Neural cell (in vitro differentiated cells): ENCODE data around the gene GAP43. TPM values are rescaled to one million over a fixed set of nuclear protein-coding genes. Genes with fewer than 3 reads are reported as not detected.

Experiments
- H2AFZ ChIP-seq: fragments of 200-600, 300-800 bp; sonication (generic), shearing (Covaris generic); 2 replicates; pipeline ENCODE4 v1.6.0; 2014; ENCODE audit warnings: low read depth, mild to moderate bottlenecking, antibody characterized with exemption, low read length, moderate library complexity
- H3F3A ChIP-seq: fragments of 200-600 bp; shearing (Covaris generic); 2 replicates; pipeline ENCODE4 v1.6.1; 2016; ENCODE audit warnings: mild to moderate bottlenecking, moderate library complexity, mixed read lengths, antibody characterized with exemption, low read length; ENCODE audit not compliant: insufficient read depth, poor library complexity, severe bottlenecking
- H3K27ac ChIP-seq: fragments of 200-600, 300-800 bp; sonication (generic), shearing (Covaris generic); 2 replicates; pipeline ENCODE4 v1.5.1; 2014; ENCODE audit warnings: mild to moderate bottlenecking, low read length, moderate library complexity
- H3K27me3 ChIP-seq: fragments of 300-800, 200-600 bp; sonication (generic), shearing (Covaris generic); 2 replicates; pipeline ENCODE4 v1.6.0; 2014; ENCODE audit warnings: mild to moderate bottlenecking, low read depth, low read length, moderate library complexity; ENCODE audit not compliant: insufficient read depth
- H3K36me3 ChIP-seq: fragments of 300-800, 200-600 bp; sonication (generic), shearing (Covaris generic); 2 replicates; pipeline ENCODE4 v1.5.1; 2014; ENCODE audit warnings: mild to moderate bottlenecking, antibody characterized with exemption, low read length, moderate library complexity; ENCODE audit not compliant: insufficient read depth
- H3K4me2 ChIP-seq: fragments of 300-800, 200-600 bp; sonication (generic), shearing (Covaris generic); 2 replicates; pipeline ENCODE4 v1.6.0; 2014; ENCODE audit warnings: mild to moderate bottlenecking, low read length
- H3K4me3 ChIP-seq: fragments of 300-800, 200-600 bp; sonication (generic), shearing (Covaris generic); 2 replicates; pipeline ENCODE4 v1.5.1; 2014; ENCODE audit warnings: mild to moderate bottlenecking, low read length, moderate library complexity
- H3K79me2 ChIP-seq: fragments of 200-600 bp; shearing (Covaris generic); replicated peaks from 2 replicates; pipeline ENCODE4 v1.6.0; 2014; ENCODE audit warnings: mild to moderate bottlenecking, low read length, moderate library complexity; ENCODE audit not compliant: insufficient read depth
- H3K9ac ChIP-seq: fragments of 300-800, 200-600 bp; sonication (generic), shearing (Covaris generic); 2 replicates; pipeline ENCODE4 v1.6.1; 2016; ENCODE audit warnings: mild to moderate bottlenecking, low read length, mixed read lengths
- H3K9me2 ChIP-seq: fragments of 200-600 bp; shearing (Covaris generic); 2 replicates; pipeline ENCODE4 v1.6.1; 2016; ENCODE audit warnings: mild to moderate bottlenecking, low read length, mixed read lengths; ENCODE audit not compliant: insufficient read depth
- H3K9me3 ChIP-seq: fragments of 200-600, 300-800 bp; sonication (generic), shearing (Covaris generic); 2 replicates; pipeline ENCODE4 v1.6.1; 2016; ENCODE audit warnings: mild to moderate bottlenecking, mixed run types, low read length, moderate library complexity, mixed read lengths
- H4K20me1 ChIP-seq: fragments of 200-600 bp; shearing (Covaris generic); 2 replicates; pipeline ENCODE4 v1.6.1; 2016; ENCODE audit warnings: mild to moderate bottlenecking, mixed run types; ENCODE audit not compliant: insufficient read depth
- CTCF ChIP-seq: fragments of 450-650 bp; IDR thresholded peaks from 2 replicates; pipeline ENCODE4 v1.5.1; 2014; ENCODE audit warnings: antibody characterized with exemption, mild to moderate bottlenecking, moderate library complexity; ENCODE audit not compliant: poor library complexity, severe bottlenecking
- EP300 ChIP-seq: fragments of 450-650 bp; conservative IDR thresholded peaks from 2 replicates; pipeline ENCODE4 v1.6.1; 2014; ENCODE audit warnings: antibody characterized with exemption, mild to moderate bottlenecking, moderate library complexity; ENCODE audit not compliant: poor library complexity, severe bottlenecking
- MXI1 ChIP-seq: fragments of 450-650 bp; conservative IDR thresholded peaks from 2 replicates; pipeline ENCODE4 v1.6.1; 2014; ENCODE audit warnings: antibody characterized with exemption, mild to moderate bottlenecking; ENCODE audit not compliant: poor library complexity, severe bottlenecking
- POLR2AphosphoS5 ChIP-seq: IDR thresholded peaks from 2 replicates; pipeline ENCODE4 v1.6.1; 2012
- RAD21 ChIP-seq: fragments of 450-650 bp; conservative IDR thresholded peaks from 2 replicates; pipeline ENCODE4 v1.6.1; 2014; ENCODE audit warnings: antibody characterized with exemption, mild to moderate bottlenecking, moderate library complexity
- REST ChIP-seq: IDR thresholded peaks from 2 replicates; pipeline ENCODE4 v1.6.1; 2012; ENCODE audit warnings: borderline replicate concordance
- SMC3 ChIP-seq: fragments of 450-650 bp; conservative IDR thresholded peaks from 2 replicates; pipeline ENCODE4 v1.6.1; 2014; ENCODE audit warnings: antibody characterized with exemption, mild to moderate bottlenecking, moderate library complexity; ENCODE audit not compliant: poor library complexity
- TAF1 ChIP-seq: IDR thresholded peaks from 2 replicates; pipeline ENCODE4 v1.6.1; 2012; ENCODE audit warnings: low read depth
- polyA plus RNA-seq: library from polyadenylated mRNA; depleted of rRNA; stranded (reverse); fragments of >200 nt; gene quantifications from 2 replicates; pipeline ENCODE4 v1.2.3, GENCODE V29; 2014

Gene GAP43
- polyA plus RNA-seq, 1 donor from 2014 or later: 1,327 TPM

- Histone ChIP-seq H3K4me3 (peak overlapping the region; percentile 53), H4K20me1 (peaks cover 6% of the 10 kb centered on the region), H3K9ac (peak overlapping the region; percentile 6), H3K9me2 (no peaks in the 10 kb centered on the region), H2AFZ (no peak overlapping the region), H3K27me3 (no peaks in the 10 kb centered on the region), H3K36me3 (peaks cover 3% of the 10 kb centered on the region), H3K27ac (peak overlapping the region; percentile 74), H3K4me2 (peak overlapping the region; percentile 42), H3K79me2 (peaks cover 72% of the 10 kb centered on the region), H3K9me3 (no peaks in the 10 kb centered on the region), H3F3A (peaks cover 20% of the 10 kb centered on the region)
- TF ChIP-seq REST: peak; percentile 38
- peak; percentile 15 for TF ChIP-seq CTCF
- no peak for TF ChIP-seq RAD21
- no peak for TF ChIP-seq TAF1
- peak; percentile 68 for TF ChIP-seq EP300
- peak; percentile 93 for TF ChIP-seq MXI1
- TF ChIP-seq SMC3: peak; percentile 42
These were observed 75.7 kb downstream of the GAP43 start for GRCh38 chr3:115698851-115699591.

GRCh38 chr3:115699706-115700105, 76.4 kb downstream of the GAP43 start:
- Histone ChIP-seq H3K9me3 (no peaks in the 10 kb centered on the region), H3K4me3 (peak overlapping the region; percentile 53), H3K27me3 (no peaks in the 10 kb centered on the region), H3K9ac (peak overlapping the region; percentile 6), H3K9me2 (no peaks in the 10 kb centered on the region), H3F3A (peaks cover 14% of the 10 kb centered on the region), H3K36me3 (peaks cover 6% of the 10 kb centered on the region), H4K20me1 (peaks cover 6% of the 10 kb centered on the region), H3K4me2 (peak overlapping the region; percentile 42), H3K79me2 (peaks cover 73% of the 10 kb centered on the region), H3K27ac (peak overlapping the region; percentile 74), H2AFZ (no peak overlapping the region)
- TF ChIP-seq MXI1: no peak
- TF ChIP-seq POLR2AphosphoS5: no peak
- TF ChIP-seq TAF1: no peak
- no peak for TF ChIP-seq SMC3
- no peak for TF ChIP-seq REST
- peak; percentile 7 for TF ChIP-seq EP300
